Endothelial cell (in vitro differentiated cells): ENCODE data around the gene CERK. TPM values are rescaled to one million over a fixed set of nuclear protein-coding genes. Genes with fewer than 3 reads are reported as not detected.

Source experiments
- DNase-seq: peaks from one replicate; pipeline ENCODE4 v3.0.0; 2021; ENCODE audit warnings: low spot score
- H3K27ac Mint-ChIP-seq: one replicate; pipeline ENCODE4 v1.8.0; 2021; ENCODE audit warnings: mixed read lengths, inconsistent platforms; ENCODE audit not compliant: unreplicated experiment
- H3K27me3 Mint-ChIP-seq: one replicate; pipeline ENCODE4 v1.8.0; 2021; ENCODE audit warnings: mild to moderate bottlenecking, moderate library complexity, mixed read lengths, inconsistent platforms; ENCODE audit not compliant: unreplicated experiment
- H3K36me3 Mint-ChIP-seq: one replicate; pipeline ENCODE4 v1.8.0; 2021; ENCODE audit warnings: mild to moderate bottlenecking, low read depth, mixed read lengths, inconsistent platforms; ENCODE audit not compliant: unreplicated experiment
- H3K4me1 Mint-ChIP-seq: one replicate; pipeline ENCODE4 v1.8.0; 2021; ENCODE audit warnings: mild to moderate bottlenecking, mixed read lengths, inconsistent platforms; ENCODE audit not compliant: unreplicated experiment
- H3K4me3 Mint-ChIP-seq: one replicate; pipeline ENCODE4 v1.8.0; 2021; ENCODE audit warnings: mild to moderate bottlenecking, mixed read lengths, inconsistent platforms; ENCODE audit not compliant: unreplicated experiment
- H3K9me3 Mint-ChIP-seq: one replicate; pipeline ENCODE4 v1.8.0; 2021; ENCODE audit warnings: mixed read lengths, inconsistent platforms; ENCODE audit not compliant: unreplicated experiment
- total RNA-seq: library from RNA; stranded (reverse); fragmentation: NEBNext Ultra II Directional; extraction: Animal tissue kit (Norgen Biotek cat#: 25700); gene quantifications from one replicate; pipeline ENCODE4 v1.2.1, GENCODE V29; 2021; ENCODE audit not compliant: unreplicated experiment
- TF ChIP-seq, protein P1 (sequence below): fragments of 200-600 bp; sonication (generic); IDR thresholded peaks from one replicate; pipeline ENCODE4 v1.5.0; 2021; ENCODE audit warnings: antibody characterized with exemption; ENCODE audit not compliant: unreplicated experiment

The CERK gene
- total RNA-seq, 1 donor from 2014 or later: 57.7 TPM

DNA sequence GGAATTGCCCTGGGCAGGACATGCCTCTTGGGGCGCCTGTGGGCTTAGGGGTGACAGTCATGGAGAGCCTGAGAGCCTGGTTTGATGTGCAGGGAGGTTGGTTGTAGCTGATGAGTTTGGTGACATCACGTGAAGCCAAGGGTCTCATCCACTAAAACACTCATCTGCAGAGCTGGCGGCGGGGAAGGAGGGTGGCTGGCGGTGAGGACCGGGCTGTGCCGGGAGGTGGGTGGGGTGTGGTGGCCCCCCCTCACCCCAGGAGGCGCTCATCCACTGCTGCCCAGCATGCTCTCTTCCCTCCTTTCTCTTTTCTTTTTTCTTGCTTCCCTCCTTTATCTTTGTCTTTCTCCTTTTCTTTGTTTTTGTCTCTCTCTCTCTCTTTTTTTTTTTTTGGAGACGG, 68.9 kb downstream of the CERK start:
- H3K27me3 Mint-ChIP-seq: peaks cover 2% of the 10 kb centered on the region
- no peak for DNase-seq
- no peaks in the 10 kb centered on the region for H3K9me3 Mint-ChIP-seq
- no peak overlapping the region for H3K4me3 Mint-ChIP-seq
- H3K36me3 Mint-ChIP-seq: peaks cover 11% of the 10 kb centered on the region
- no peak overlapping the region for H3K27ac Mint-ChIP-seq
- H3K4me1 Mint-ChIP-seq: no peaks in the 10 kb centered on the region
- TF ChIP-seq, protein P1, sequence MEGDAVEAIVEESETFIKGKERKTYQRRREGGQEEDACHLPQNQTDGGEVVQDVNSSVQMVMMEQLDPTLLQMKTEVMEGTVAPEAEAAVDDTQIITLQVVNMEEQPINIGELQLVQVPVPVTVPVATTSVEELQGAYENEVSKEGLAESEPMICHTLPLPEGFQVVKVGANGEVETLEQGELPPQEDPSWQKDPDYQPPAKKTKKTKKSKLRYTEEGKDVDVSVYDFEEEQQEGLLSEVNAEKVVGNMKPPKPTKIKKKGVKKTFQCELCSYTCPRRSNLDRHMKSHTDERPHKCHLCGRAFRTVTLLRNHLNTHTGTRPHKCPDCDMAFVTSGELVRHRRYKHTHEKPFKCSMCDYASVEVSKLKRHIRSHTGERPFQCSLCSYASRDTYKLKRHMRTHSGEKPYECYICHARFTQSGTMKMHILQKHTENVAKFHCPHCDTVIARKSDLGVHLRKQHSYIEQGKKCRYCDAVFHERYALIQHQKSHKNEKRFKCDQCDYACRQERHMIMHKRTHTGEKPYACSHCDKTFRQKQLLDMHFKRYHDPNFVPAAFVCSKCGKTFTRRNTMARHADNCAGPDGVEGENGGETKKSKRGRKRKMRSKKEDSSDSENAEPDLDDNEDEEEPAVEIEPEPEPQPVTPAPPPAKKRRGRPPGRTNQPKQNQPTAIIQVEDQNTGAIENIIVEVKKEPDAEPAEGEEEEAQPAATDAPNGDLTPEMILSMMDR: no peak

DNA sequence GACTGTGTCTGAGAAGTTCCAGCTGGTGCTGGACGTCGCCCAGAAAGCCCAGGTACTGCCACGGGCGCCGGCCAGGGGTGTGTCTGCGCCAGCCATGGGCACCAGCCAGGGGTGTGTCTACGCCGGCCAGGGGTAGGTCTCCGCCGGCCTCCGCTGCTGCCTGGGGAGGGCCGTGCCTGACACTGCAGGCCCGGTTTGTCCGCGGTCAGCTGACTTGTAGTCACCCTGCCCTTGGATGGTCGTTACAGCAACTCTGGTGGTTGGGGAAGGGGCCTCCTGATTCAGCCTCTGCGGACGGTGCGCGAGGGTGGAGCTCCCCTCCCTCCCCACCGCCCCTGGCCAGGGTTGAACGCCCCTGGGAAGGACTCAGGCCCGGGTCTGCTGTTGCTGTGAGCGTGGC, 69.9 kb downstream of the CERK start:
- H3K4me1 Mint-ChIP-seq: no peaks in the 10 kb centered on the region
- no peak overlapping the region for H3K4me3 Mint-ChIP-seq
- DNase-seq: no peak
- TF ChIP-seq, protein P1: no peak
- H3K27me3 Mint-ChIP-seq: peaks cover 7% of the 10 kb centered on the region
- no peaks in the 10 kb centered on the region for H3K9me3 Mint-ChIP-seq
- no peak overlapping the region for H3K27ac Mint-ChIP-seq
- H3K36me3 Mint-ChIP-seq: peaks cover 11% of the 10 kb centered on the region

DNA sequence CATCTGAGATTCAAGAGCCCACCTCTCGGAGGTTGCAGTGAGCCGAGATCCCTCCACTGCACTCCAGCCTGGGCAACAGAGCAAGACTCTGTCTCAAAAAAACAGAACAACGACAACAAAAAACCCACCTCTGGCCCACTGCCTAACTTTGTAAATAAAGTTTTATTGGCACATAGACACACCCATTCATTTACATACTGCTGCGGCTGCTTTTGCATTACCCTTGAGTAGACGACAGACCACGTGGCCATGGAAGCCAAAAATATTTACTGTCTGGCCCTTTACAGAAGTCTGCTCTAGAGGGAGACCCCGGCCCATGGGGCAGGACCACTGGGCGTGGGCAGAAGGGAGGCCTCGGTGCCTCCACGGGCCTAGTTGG, 70.8 kb downstream of the CERK start:
- Mint-ChIP-seq H3K27me3 (peaks cover 7% of the 10 kb centered on the region), H3K36me3 (peaks cover 11% of the 10 kb centered on the region), H3K4me3 (no peak overlapping the region), H3K4me1 (no peaks in the 10 kb centered on the region), H3K27ac (no peak overlapping the region), H3K9me3 (no peaks in the 10 kb centered on the region)
- no peak for DNase-seq
- TF ChIP-seq, protein P1: no peak

DNA sequence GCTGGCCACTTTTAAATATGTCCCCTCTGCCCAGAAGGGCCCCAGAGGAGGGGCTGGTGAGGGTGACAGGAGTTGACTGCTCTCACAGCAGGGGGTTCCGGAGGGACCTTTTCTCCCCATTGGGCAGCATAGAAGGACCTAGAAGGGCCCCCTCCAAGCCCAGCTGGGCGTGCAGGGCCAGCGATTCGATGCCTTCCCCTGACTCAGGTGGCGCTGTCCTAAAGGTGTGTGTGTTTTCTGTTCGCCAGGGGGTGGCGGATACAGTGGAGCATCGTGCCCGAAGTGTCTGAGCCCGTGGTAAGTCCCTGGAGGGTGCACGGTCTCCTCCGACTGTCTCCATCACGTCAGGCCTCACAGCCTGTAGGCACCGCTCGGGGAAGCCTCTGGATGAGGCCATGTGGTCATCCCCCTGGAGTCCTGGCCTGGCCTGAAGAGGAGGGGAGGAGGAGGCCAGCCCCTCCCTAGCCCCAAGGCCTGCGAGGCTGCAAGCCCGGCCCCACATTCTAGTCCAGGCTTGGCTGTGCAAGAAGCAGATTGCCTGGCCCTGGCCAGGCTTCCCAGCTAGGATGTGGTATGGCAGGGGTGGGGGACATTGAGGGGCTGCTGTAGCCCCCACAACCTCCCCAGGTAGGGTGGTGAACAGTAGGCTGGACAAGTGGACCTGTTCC, 71.3 kb downstream of the CERK start:
- peaks cover 8% of the 10 kb centered on the region for H3K27me3 Mint-ChIP-seq
- H3K9me3 Mint-ChIP-seq: no peaks in the 10 kb centered on the region
- no peak overlapping the region for H3K4me3 Mint-ChIP-seq
- no peaks in the 10 kb centered on the region for H3K4me1 Mint-ChIP-seq
- no peak overlapping the region for H3K27ac Mint-ChIP-seq
- peaks cover 11% of the 10 kb centered on the region for H3K36me3 Mint-ChIP-seq
- TF ChIP-seq, protein P1: no peak
- no peak for DNase-seq

DNA sequence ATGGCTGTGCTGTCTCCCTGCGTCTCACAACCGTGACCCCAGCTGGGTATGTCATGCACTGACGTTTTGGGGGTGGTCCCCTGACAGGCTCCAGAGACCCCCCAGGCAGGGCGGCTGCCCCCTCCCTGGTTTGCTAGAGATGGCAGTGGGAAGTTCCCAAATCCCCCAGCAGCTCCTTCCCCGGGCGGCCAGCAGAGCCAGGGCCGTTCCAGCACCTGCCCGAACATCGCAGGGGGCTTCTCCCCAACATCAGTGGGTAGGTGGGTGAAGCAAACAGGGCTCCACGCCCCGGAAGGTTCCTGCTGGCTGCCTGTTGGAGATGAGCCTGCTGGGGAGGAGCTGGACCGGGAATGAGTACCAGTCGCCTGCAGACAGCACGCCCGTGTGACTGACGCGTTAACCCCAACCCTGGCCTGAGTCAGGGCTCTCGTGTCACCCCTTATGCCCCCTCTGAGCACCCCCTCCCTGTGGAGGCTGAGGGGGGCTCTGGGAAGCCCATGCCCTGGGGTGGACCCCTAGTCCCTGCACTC, 72.2 kb downstream of the CERK start:
- H3K27me3 Mint-ChIP-seq: peaks cover 12% of the 10 kb centered on the region
- DNase-seq: no peak
- H3K4me1 Mint-ChIP-seq: no peaks in the 10 kb centered on the region
- no peak overlapping the region for H3K4me3 Mint-ChIP-seq
- H3K27ac Mint-ChIP-seq: no peak overlapping the region
- no peaks in the 10 kb centered on the region for H3K9me3 Mint-ChIP-seq
- TF ChIP-seq, protein P1: no peak
- peaks cover 14% of the 10 kb centered on the region for H3K36me3 Mint-ChIP-seq
